Uterus (tissue), 2 donors: ENCODE measurements around the gene SLC36A4.

Source experiments
- POLR2A ChIP-seq, 2 donors: fragments of 450-650 bp; IDR thresholded peaks; one replicate each; pipeline ENCODE4 v1.6.1; 2016; ENCODE audit warnings: antibody characterized with exemption in 2 of 2, mild to moderate bottlenecking in 1 of 2, moderate library complexity in 1 of 2
- TF ChIP-seq, protein P1 (sequence below), 4 experiments: fragments of 200-600 bp in 2 of 4; fragments of 450-650 bp in 2 of 4; sonication (generic) in 2 of 4; IDR thresholded peaks; one replicate each; pipeline ENCODE4 v1.5.1; 2016 to 2019; ENCODE audit warnings: antibody characterized with exemption in 4 of 4, mild to moderate bottlenecking in 2 of 4, moderate library complexity in 1 of 4

DNA sequence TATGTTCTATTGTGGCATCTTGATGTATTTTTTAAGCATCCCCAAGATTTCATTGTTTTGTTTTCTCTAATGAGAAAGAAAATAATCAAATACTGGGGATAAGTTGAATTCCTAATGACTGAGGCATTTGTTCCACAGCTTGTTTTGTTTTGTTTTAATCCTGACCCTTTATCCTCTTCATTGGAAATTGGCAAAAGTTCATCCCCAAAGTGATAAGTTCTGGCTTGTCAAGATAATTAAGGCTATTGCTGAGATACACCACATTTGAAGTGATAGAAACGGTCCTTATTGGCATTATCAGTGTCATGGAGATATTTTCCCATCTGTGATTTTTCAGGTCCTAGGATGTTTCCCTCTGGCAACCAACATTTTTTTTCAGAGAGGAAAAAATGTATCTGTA is 65.0 kb downstream of the SLC36A4 start:
- TF ChIP-seq, protein P1, sequence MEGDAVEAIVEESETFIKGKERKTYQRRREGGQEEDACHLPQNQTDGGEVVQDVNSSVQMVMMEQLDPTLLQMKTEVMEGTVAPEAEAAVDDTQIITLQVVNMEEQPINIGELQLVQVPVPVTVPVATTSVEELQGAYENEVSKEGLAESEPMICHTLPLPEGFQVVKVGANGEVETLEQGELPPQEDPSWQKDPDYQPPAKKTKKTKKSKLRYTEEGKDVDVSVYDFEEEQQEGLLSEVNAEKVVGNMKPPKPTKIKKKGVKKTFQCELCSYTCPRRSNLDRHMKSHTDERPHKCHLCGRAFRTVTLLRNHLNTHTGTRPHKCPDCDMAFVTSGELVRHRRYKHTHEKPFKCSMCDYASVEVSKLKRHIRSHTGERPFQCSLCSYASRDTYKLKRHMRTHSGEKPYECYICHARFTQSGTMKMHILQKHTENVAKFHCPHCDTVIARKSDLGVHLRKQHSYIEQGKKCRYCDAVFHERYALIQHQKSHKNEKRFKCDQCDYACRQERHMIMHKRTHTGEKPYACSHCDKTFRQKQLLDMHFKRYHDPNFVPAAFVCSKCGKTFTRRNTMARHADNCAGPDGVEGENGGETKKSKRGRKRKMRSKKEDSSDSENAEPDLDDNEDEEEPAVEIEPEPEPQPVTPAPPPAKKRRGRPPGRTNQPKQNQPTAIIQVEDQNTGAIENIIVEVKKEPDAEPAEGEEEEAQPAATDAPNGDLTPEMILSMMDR (IDR thresholded peaks at IDR 0.05) = no peak
- TF ChIP-seq POLR2A (IDR thresholded peaks at IDR 0.05) = no peak
